Globus pallidus (tissue), 1 donor: Measurements from ENCODE around the gene MAS1L.
"Not testable (repeated sequence)": the region's sequence is repeated elsewhere in the genome, so short reads cannot be mapped to it uniquely, and the experiment has no call there.

ENCODE experiments used
- DNase-seq: peaks from one replicate; pipeline ENCODE4 v3.0.0-alpha.2; 2015; ENCODE audit warnings: low spot score

MAS1L gene

DNA sequence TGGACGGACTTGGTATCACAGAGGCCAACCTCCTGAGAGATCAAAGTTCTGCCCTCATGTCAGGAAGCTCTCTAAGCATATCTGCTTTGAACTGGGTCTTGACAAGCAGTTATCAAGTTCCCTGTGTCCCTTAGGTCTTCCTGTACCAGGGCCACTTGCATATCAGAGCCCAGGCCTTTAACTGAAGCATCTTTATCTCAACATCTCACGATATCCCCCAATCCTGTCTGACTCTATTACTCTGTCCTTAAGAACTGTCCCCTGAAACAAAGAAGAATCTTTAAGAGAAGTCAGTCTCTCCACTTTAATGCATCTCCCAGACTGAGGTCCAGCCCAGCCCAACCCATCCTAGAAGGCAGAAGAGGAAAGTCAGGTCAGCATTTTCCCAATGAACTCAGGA, 8.2 kb downstream of the MAS1L start:
- DNase-seq, result no peak

DNA sequence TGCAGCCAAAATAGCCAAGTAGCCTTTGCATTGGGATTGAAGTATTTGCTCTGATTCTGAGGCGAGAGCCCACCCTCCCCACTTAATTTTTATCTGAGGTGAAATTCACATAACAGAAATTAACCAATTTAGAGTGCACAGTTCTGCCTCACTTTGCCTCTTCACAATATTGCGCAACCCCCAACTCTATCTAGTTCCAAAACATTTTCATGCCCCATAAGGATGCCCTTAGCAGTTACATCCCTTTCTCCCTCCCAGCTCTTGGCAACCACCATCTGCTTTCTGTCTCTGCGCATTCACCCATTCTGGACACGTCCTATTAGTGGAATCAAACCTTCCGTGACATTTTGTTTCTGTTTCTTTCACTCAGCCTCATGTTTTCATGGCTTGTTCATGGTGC, 9.0 kb downstream of the MAS1L start:
- DNase-seq, result no peak

DNA sequence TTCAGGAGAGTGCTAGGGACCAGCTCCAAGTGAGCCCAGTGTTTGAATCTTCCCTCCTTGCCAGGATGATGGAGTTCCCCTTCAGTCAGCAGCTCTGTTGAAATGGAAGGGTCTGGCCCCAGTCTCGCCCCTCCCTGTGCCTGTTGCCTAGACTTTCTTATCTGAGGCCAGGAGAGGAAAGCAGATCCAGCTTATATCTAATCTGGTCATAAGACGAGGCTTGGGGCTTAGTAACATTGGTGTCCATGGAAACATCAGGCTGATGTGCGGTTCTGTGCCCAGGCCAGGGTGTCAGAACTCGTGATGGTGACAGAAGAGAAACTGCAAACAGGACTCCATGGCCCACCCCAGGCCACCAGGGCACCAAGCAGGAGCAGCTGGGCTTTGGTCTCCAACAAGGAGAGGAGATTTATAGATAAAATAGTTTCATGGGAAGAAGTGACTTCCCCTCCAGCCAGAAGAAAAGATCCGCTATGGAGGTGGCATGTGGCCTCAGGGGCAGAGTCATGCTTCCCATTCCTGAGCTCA, 9.8 kb downstream of the MAS1L start:
- no peak for DNase-seq

DNA sequence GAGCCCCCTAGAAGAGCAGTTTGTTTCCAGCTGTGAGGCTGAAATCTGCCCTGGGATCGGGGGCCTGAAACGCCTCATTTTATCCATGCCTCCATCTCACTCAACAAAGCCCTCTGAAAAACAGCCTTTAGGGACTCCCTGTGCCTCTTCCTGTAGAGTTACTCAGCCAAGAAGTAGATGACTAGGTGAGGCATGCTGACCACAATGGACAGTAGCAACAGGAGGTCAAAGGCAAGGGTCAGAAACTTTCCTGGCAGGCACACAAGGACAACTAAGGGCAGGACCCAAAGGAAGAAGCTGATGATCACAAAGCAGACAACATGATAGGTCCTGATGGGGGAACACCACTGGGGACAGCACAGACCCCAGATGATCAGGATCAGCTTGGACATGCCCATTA, 12.8 kb downstream of the MAS1L start:
- DNase-seq, result no peak

DNA sequence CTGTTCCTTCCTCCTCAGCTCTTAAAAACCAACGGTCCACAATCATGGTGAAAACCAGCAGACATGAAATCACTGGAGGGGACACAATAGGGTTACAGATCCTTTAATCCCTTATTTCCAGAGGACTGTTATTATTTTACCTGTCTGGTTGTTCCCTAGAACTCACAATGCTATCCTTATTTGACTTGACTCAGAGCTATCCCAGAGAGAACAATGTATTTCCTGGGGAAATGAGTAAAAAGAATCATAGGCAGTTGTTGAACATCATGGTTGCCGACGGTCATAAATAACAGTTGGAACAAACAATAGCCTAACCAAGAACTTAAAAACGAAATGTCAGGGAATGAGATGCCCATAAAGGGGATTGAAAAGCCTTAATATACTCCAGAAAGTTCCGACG, 21.5 kb downstream of the MAS1L start:
- DNase-seq, result no peak

DNA sequence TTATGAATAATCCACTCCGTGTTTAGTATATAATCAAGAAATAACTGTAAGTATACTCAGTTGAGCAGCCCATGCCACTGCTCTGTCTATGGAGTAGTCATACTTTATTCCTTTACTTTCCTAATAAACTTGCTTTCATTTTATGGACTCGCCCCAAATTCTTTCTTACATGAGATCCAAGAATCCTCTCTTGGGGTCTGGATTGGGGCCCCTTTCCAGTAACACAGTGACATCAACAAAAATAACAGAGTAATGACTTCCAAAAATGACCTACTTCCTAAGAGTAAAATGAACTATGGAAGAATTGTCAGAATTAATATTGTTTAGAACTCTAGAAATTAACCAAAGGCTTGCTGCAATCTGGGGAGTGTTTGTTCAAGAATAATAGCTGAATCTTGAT, 22.0 kb downstream of the MAS1L start:
- no peak for DNase-seq

DNA sequence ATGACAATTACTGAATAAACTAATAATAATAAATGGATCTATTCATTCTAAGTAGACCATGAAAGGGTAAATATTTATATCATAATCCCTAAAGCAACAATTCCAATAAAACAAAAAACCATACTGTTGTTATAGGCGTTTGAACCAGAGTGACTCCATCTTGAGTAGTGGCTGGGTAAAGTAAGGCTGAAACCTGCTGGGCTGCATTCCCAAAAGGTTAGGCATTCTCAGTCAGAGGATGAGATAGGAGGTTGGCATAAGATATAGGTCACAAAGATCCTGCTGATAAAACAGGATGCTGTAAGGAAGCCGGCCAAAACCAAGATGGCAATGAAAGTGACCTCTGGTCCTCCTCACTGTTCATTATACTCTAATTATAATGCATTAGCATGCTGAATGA, 22.5 kb downstream of the MAS1L start:
- no peak for DNase-seq

DNA sequence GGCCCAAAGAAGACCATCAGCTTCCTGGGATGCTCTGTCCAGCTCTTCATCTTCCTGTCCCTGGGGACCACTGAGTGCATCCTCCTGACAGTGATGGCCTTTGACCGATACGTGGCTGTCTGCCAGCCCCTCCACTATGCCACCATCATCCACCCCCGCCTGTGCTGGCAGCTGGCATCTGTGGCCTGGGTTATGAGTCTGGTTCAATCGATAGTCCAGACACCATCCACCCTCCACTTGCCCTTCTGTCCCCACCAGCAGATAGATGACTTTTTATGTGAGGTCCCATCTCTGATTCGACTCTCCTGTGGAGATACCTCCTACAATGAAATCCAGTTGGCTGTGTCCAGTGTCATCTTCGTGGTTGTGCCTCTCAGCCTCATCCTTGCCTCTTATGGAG, 25.7 kb downstream of the MAS1L start:
- no peak for DNase-seq

DNA sequence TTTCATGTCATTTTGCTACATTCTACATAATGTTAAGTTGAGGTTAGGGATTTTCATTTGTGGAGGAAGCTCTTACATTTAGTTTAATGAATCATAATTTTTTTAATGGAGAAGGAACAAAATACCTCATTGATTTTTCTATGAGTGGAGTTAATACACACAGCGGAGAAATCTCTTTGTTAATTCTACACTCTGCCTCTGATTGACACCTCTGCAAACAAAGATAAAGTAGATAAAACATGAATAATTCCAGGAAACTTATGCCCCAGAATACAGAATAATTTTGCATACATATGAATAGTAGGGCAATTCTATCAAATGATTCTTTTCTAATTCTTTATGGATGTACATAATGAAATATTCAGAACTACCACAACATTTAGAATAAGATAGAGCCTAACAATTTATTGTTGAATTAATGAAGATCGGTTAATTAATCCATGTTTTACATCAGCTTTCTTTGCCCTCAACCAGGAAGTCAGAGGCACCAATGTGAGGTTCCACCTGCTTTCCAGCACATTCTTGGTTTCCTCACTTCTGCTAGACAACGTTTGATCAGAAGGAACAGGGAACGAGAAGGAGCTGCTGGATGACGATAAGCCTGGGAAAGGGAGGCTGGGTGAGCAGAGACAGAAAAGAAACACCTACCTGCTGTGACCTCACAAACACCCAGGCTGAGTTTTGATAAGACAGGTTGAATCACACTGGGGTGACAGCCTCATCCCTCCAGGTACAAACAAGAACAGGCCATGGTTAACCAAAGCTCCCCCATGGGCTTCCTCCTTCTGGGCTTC, 26.5 kb downstream of the MAS1L start:
- no peak for DNase-seq

DNA sequence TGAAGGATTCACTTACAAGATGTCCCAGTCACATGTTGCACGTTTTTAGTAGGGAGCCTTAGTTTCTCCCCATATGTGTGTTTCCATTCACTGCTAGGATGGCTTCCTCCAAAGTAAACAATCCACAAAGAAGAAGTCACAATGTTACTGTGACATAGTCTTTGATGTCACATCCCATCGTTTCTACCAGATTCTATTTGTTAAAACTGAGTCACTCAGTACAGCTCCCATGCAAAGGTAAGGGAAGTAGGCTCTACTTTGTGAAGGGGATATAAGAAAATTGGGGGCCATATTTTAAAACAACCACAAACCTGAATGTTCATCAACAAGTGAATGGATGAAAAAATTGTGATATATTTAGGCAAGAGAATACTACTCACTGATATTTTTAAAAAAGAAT, 30.8 kb downstream of the MAS1L start, which contains the start of the genes OR11A1 and OR2H1:
Gene OR11A1 (minus strand): TSS at position 101 of the 400 bp plus-strand sequence. CDS start 29,430 bp downstream, outside the sequence.
Gene OR2H1 (plus strand): TSS at position 185 of the 400 bp plus-strand sequence. CDS start 4,615 bp downstream, outside the sequence.
- DNase-seq, result no peak

DNA sequence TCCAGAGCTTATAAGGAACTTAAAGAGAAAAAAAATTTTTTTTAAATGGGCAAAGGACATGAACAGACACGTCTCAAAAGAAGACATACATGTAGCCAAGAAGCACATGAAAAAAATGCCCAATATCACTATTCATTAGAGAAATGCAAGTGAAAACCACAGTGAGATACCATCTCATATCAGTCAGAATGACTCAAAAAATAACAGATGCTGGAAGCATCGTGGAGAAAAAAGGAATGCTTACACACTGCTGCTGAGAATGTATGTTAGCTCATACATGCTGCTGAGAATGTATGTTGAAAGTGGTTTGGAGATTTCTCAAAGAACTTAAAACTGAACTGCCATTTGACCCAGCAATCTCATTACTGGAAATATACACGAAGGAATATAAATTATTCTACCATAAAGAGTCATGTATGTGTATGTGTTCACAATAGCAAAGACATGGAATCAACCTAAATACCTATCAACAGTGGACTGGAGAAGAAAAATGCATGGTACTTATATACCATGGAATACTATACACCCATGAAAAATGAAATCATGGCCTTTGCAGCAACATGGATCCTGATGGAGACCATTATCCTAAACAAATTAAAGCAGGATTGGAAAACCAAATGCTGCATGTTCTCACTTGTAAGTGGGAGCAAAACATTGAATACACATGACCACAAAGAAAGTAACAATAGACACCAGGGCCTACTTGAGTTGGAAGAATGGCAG, 36.1 kb downstream of the MAS1L start:
- no peak for DNase-seq

DNA sequence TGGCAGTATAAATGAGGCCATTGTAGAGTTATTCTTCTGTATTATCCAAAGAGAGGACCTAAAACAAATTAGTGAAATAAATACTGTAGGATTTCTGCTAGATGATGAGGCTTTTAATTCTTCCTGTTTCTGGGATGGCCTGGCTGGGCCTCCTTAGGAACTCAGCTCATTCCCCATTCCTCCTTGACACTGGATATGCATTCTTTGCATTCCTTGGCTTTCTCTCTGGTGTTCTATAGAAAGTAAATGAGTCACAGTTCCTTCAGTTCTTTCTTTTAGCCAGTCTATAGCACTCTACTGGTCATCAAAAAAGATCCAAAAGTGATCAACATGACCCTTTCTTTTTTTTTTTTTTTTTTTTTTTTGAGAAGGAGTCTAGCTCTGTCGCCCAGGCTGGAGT, 40.1 kb downstream of the MAS1L start:
- no peak for DNase-seq

DNA sequence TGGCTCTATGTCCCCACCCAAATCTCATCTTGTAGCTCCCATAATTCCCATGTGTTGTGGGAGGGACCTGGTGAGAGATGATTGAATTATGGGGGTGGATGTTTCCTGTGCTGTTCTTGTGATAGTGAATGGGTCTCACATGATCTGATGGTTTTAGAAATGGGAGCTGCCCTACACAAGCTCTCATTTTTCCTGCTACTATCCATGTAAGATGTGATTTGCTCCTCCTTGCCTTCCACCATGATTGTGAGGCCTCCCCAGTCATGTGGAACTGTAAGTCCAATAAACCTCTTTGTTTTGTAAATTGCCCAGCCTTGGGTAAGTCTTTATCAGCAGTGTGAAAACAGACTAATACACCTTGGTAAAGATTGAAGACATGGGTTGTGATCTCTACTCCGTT, 43.7 kb downstream of the MAS1L start:
- DNase-seq, result not testable (repeated sequence)

DNA sequence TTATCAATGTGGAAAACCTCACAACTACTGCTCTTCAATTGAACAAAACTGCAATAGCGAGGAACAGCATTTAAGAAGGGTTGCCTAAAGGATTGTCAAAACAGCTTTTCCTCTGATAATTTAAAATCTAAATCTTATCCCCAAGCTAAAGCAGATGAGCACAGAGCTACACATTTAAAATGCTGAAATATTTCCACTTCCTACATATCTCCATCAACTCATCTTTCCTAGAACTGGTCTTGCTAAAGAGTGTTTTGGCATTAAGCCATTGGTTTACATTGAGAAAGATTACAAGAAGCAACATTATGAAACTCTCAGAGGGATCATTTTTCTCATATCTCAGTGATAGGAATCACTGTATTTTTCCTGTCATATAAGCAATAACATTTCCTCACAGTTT, 45.0 kb downstream of the MAS1L start:
- DNase-seq, result no peak

DNA sequence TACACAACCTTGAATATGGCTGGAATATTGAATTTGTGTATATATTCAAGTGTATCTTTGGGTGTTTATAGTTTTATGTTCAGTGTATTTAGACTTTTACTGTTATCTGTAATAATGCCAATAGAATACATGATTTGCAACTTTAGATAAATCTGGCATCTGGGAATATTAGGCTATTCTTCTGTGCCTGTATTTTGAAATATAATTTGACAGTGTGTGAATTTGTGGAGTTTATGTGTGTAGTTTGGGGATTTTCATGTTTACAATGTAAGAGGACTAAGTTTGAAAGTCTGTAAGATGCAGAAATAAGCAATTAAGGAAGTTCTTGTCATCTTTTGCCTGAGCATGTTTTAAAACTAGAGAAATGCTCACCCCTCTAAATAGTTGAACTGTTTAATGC, 48.8 kb downstream of the MAS1L start, which contains the start of gene OR10C1:
Gene OR10C1 (plus strand): TSS at position 301 of the 400 bp plus-strand sequence. CDS start 710 bp downstream, outside the sequence.
- DNase-seq, result no peak

DNA sequence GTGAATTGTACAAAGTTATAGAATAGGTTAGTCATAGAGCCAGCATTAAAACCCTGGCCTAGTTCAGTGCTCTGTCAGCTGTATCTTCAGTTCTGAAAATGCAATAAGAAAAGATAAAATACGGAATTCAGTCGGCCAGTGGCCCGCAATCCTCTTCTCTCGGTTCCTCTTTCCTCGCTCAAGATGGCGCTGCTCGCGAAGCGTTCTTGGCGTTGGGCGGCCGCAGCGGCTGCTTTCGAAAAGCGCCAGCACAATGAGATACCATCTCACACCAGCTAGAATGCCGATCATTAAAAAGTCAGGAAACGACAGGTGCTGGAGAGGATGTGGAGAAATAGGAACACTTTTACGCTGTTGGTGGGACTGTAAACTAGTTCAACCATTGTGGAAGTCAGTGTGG, 51.0 kb downstream of the MAS1L start:
- DNase-seq, result not testable (repeated sequence)
